Measurements from ENCODE around the gene RAB1B.

GRCh38 chr11:66287211-66287888 lies 18.9 kb downstream of the RAB1B start:
- TF ChIP-seq POLR2AphosphoS5 (IDR thresholded peaks at IDR 0.05; ENCODE audit: borderline replicate concordance, low read depth, low read length) (no peak), EZH2 (IDR thresholded peaks at IDR 0.05) (no peak)
